Measurements from ENCODE around the gene SLTM. TPM values are rescaled to one million over a fixed set of nuclear protein-coding genes. Genes with fewer than 3 reads are reported as not detected.
"Not testable (repeated sequence)": the region's sequence is repeated elsewhere in the genome, so short reads cannot be mapped to it uniquely, and the experiment has no call there.

The SLTM gene
- total and polyA plus RNA-seq, 5 donors from 2014 or later, result 43.6 to 232 (median 54.6) TPM

DNA sequence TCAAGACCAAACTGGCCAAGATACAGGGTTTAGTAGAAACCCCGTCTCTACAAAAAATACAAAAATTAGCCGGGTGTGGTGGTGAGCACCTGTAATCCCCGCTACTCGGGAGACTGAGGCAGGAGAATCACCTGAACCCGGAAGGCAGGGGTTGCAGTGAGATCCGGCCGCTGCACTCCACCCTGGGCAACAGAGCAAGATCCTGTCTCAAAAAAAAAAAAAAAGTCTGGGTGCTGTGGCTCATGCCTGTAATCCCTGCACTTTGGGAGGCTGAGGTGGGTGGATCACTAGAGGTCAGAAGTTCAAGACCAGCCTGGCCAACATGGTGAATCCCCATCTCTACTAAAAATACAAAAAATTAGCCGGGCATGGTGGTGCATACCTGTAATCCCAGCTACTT, 1.5 kb upstream of the SLTM start:
- H3K27me3 Mint-ChIP-seq, result not testable (repeated sequence)
- H3K27ac ChIP-seq (ENCODE audit: insufficient read depth, low read length, poor library complexity, severe bottlenecking), result peak overlapping the region; percentile 97

DNA sequence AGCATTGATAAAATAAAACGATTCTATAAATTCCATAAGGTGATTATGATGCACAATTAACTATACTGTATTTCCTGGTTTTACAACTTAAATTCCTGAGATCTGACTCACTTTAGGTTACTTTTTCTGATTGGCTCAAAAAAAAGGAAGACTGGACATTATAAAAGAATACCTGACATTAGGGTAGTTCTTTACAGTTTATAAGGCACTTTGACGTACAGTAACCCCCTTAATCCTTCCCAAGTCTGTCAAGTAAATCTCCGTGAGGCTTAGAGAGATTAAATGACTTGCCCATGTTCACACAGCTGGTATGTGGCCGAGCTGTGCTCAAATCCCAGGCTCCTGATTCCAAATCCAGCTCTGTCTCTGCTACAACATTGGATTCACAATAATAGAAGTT, 1.0 kb upstream of the SLTM start:
- Histone ChIP-seq H3K27ac (ENCODE audit: insufficient read depth, low read length, poor library complexity, severe bottlenecking) (peak overlapping the region; percentile 97), H3K9me3 (ENCODE audit: control insufficient read depth in 2 of 2, low read length in 2 of 2) (no peaks in the 10 kb centered on the region), H3K4me3 (ENCODE audit: low read depth, low read length) (peak overlapping the region; percentile 97), H3K27me3 (ENCODE audit: control insufficient read depth, insufficient read depth, low read length) (no peaks in the 10 kb centered on the region), H3K4me1 (ENCODE audit: control insufficient read depth, insufficient read depth, low read length, poor library complexity, severe bottlenecking) (peaks cover 32% of the 10 kb centered on the region), H3K36me3 (ENCODE audit: control insufficient read depth, insufficient read depth, low read length) (peaks cover 3% of the 10 kb centered on the region)
- H3K27me3 Mint-ChIP-seq, result no peaks in the 10 kb centered on the region
- H3K27ac Mint-ChIP-seq, result peak overlapping the region; percentile 98 to 100 (median 99)
- H3K9me3 Mint-ChIP-seq, result no peaks in the 10 kb centered on the region
- peaks cover 12 to 36% (median 18%) of the 10 kb centered on the region in 4 donors for H3K4me1 Mint-ChIP-seq
- DNase-seq, result no peak
- no peaks in the 10 kb centered on the region for H3K36me3 Mint-ChIP-seq
- no peak for ATAC-seq (ENCODE audit: low read depth in 2 of 2)
- H3K4me3 Mint-ChIP-seq, result peak overlapping the region; percentile 82 to 95 (median 94)

More for the DNA sequence above, 1.5 kb upstream of the SLTM start:
- not testable (repeated sequence) for ATAC-seq (ENCODE audit: low read depth in 2 of 2); H3K9me3 ChIP-seq (ENCODE audit: control insufficient read depth in 2 of 2, low read length in 2 of 2); H3K36me3 ChIP-seq (ENCODE audit: control insufficient read depth, insufficient read depth, low read length); H3K9me3 Mint-ChIP-seq; DNase-seq; H3K36me3 Mint-ChIP-seq; H3K27me3 ChIP-seq (ENCODE audit: control insufficient read depth, insufficient read depth, low read length); H3K4me3 ChIP-seq (ENCODE audit: low read depth, low read length)
- peaks cover 31% of the 10 kb centered on the region for H3K4me1 ChIP-seq (ENCODE audit: control insufficient read depth, insufficient read depth, low read length, poor library complexity, severe bottlenecking)
- peaks cover 12 to 35% (median 18%) of the 10 kb centered on the region in 4 donors for H3K4me1 Mint-ChIP-seq
- peak overlapping the region; percentile 54 to 95 (median 94) for H3K4me3 Mint-ChIP-seq
- peak overlapping the region; percentile 82 to 99 (median 98) for H3K27ac Mint-ChIP-seq

DNA sequence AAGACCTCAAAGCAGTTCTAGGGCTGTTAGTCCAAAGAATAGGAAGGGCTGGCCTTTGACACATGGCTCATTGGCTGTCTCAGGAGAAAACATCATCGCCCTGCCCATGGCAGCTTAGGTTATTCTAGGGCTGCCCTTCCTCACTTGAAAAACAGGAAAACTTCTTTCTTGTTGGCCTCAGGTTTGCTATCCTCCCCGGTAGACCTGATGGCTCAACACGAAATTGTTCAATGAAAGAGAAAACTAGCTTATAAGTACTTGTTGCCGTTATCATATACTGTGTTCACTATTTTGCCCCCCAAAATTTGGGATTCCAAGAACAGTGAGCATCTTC, 602 bp upstream of the SLTM start:
- H3K36me3 Mint-ChIP-seq, result no peaks in the 10 kb centered on the region
- peaks cover 32% of the 10 kb centered on the region for H3K4me1 ChIP-seq (ENCODE audit: control insufficient read depth, insufficient read depth, low read length, poor library complexity, severe bottlenecking)
- no peaks in the 10 kb centered on the region for H3K27me3 Mint-ChIP-seq
- peaks cover 8% of the 10 kb centered on the region for H3K36me3 ChIP-seq (ENCODE audit: control insufficient read depth, insufficient read depth, low read length)
- H3K27ac ChIP-seq (ENCODE audit: insufficient read depth, low read length, poor library complexity, severe bottlenecking), result peak overlapping the region; percentile 97
- ATAC-seq (ENCODE audit: low read depth in 2 of 2), result no peak
- DNase-seq, result no peak
- no peaks in the 10 kb centered on the region for H3K9me3 ChIP-seq (ENCODE audit: control insufficient read depth in 2 of 2, low read length in 2 of 2)
- H3K4me1 Mint-ChIP-seq, result peaks cover 12 to 36% (median 18%) of the 10 kb centered on the region in 4 donors
- H3K4me3 Mint-ChIP-seq, result peak overlapping the region; percentile 82 to 95 (median 94)
- H3K9me3 Mint-ChIP-seq, result no peaks in the 10 kb centered on the region
- H3K4me3 ChIP-seq (ENCODE audit: low read depth, low read length), result peak overlapping the region; percentile 97
- H3K27me3 ChIP-seq (ENCODE audit: control insufficient read depth, insufficient read depth, low read length), result no peaks in the 10 kb centered on the region
- peak overlapping the region; percentile 98 to 100 (median 99) for H3K27ac Mint-ChIP-seq

DNA sequence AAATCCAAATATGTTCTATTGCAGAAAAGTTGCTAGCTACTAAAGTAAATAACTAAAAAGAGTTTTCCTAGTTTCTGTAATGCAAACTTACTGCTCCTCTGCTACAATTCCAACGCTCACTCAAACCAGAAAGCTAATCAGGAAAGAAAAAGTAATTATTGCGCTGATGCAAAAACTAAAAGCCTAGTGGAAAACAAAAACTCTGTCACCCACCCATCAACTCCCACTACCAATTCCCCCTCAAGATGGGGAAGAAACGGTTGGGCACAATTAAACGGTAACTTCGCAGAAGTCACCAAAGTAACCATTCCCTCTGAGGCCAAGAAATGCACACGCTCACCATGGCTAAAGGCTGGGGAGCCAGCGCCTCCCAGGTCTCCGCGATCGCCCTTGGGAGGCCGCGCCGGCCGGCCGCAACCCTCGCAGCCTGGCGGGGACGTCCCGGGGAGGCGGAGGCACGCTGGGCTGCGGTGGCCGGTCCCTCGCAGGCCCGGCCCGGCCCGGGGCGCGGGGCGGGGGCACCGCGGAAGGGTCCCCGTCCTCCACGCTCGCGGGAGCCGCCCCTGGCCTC, 684 bp downstream of the SLTM start:
- Mint-ChIP-seq H3K27me3 (no peaks in the 10 kb centered on the region), H3K36me3 (peaks cover 5% of the 10 kb centered on the region)
- H3K4me3 ChIP-seq (ENCODE audit: low read depth, low read length), result peak overlapping the region; percentile 99

DNA sequence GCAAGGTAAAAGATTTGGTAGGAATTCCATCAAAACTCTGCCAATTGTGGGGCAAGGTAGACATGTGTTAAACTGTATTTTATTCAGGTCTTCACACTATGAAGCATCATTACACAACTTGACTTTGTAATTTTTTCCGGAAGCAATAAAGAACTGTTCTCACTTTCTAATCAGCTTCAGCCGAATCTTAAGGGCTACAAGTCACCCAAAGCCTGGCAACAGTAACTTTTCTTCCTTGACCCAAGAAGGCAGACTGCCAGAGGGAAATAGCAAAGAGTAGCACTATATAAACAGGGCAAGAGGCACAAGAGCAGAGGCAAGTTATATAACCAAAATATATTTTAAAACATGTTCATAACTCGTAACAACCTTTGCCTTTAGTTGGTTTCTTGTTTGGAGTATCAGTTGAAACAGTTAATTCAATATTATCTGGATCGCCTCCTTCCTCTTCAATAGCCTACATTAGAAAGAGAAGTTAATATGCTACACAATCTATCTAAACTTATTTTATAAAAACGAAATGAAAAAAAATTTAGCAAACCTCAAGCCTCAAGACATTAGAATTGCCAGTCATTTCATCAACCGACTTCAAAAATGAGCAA, 1.4 kb downstream of the SLTM start:
- H3K9me3 Mint-ChIP-seq, result no peaks in the 10 kb centered on the region
- no peaks in the 10 kb centered on the region for H3K9me3 ChIP-seq (ENCODE audit: control insufficient read depth in 2 of 2, low read length in 2 of 2)
- peak overlapping the region; percentile 99 for H3K4me3 ChIP-seq (ENCODE audit: low read depth, low read length)
- H3K27me3 Mint-ChIP-seq, result no peaks in the 10 kb centered on the region
- H3K27me3 ChIP-seq (ENCODE audit: control insufficient read depth, insufficient read depth, low read length), result no peaks in the 10 kb centered on the region
- H3K36me3 ChIP-seq (ENCODE audit: control insufficient read depth, insufficient read depth, low read length), result peaks cover 28% of the 10 kb centered on the region
- peaks cover 5% of the 10 kb centered on the region for H3K36me3 Mint-ChIP-seq
- H3K4me1 ChIP-seq (ENCODE audit: control insufficient read depth, insufficient read depth, low read length, poor library complexity, severe bottlenecking), result peaks cover 40% of the 10 kb centered on the region
- H3K4me3 Mint-ChIP-seq, result peak overlapping the region; percentile 92 to 97 (median 94)
- peak overlapping the region; percentile 97 for H3K27ac ChIP-seq (ENCODE audit: insufficient read depth, low read length, poor library complexity, severe bottlenecking)
- H3K27ac Mint-ChIP-seq, result peak overlapping the region; percentile 94 to 98 (median 96)
- ATAC-seq (ENCODE audit: low read depth in 2 of 2) (no peak), DNase-seq (peak in 2 of 3 donors; percentile 3 to 56)
- peaks cover 12 to 43% (median 22%) of the 10 kb centered on the region in 4 donors for H3K4me1 Mint-ChIP-seq

More for the DNA sequence above, 684 bp downstream of the SLTM start:
- H3K4me1 ChIP-seq (ENCODE audit: control insufficient read depth, insufficient read depth, low read length, poor library complexity, severe bottlenecking), result peaks cover 38% of the 10 kb centered on the region
- no peaks in the 10 kb centered on the region for H3K9me3 Mint-ChIP-seq
- H3K27ac Mint-ChIP-seq, result peak overlapping the region; percentile 94 to 98 (median 96)
- H3K27me3 ChIP-seq (ENCODE audit: control insufficient read depth, insufficient read depth, low read length), result no peaks in the 10 kb centered on the region
- H3K9me3 ChIP-seq (ENCODE audit: control insufficient read depth in 2 of 2, low read length in 2 of 2), result no peaks in the 10 kb centered on the region
- peaks cover 21% of the 10 kb centered on the region for H3K36me3 ChIP-seq (ENCODE audit: control insufficient read depth, insufficient read depth, low read length)
- peak overlapping the region; percentile 92 to 97 (median 94) for H3K4me3 Mint-ChIP-seq
- H3K27ac ChIP-seq (ENCODE audit: insufficient read depth, low read length, poor library complexity, severe bottlenecking), result peak overlapping the region; percentile 97
- no peak for DNase-seq
- H3K4me1 Mint-ChIP-seq, result peaks cover 12 to 41% (median 21%) of the 10 kb centered on the region in 4 donors
- no peak for ATAC-seq (ENCODE audit: low read depth in 2 of 2)

DNA sequence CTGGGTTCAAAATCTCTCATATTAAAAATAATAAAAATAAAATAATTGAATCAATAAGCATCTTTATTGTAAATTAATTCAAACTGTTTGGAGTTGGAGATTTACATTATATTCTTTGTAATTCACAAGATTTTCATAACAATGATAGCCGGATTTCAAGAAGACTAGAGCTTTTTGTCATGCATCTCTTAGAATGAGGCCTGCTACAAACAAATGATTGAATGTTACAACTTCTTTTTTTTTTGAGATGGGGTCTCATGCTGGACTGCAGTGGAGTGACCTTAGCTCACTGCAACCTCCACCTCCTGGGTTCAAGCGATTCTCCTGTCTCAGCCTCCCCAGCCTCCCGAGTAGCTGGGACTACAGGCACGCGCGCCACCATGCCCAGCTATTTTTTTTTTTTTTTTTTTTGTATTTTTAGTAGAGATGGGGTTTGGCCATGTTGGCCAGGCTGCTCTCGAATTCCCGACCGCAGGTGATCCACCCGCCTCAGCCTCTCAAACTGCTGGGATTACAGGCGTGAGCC, 3.5 kb downstream of the SLTM start:
- H3K9me3 Mint-ChIP-seq, result no peaks in the 10 kb centered on the region
- DNase-seq, result no peak
- no peak for ATAC-seq (ENCODE audit: low read depth in 2 of 2)
- peaks cover 10% of the 10 kb centered on the region for H3K36me3 Mint-ChIP-seq
- no peaks in the 10 kb centered on the region for H3K27me3 Mint-ChIP-seq
- Histone ChIP-seq H3K36me3 (ENCODE audit: control insufficient read depth, insufficient read depth, low read length) (peaks cover 42% of the 10 kb centered on the region), H3K27ac (ENCODE audit: insufficient read depth, low read length, poor library complexity, severe bottlenecking) (no peak overlapping the region), H3K4me1 (ENCODE audit: control insufficient read depth, insufficient read depth, low read length, poor library complexity, severe bottlenecking) (peaks cover 51% of the 10 kb centered on the region), H3K27me3 (ENCODE audit: control insufficient read depth, insufficient read depth, low read length) (no peaks in the 10 kb centered on the region), H3K4me3 (ENCODE audit: low read depth, low read length) (no peak overlapping the region), H3K9me3 (ENCODE audit: control insufficient read depth in 2 of 2, low read length in 2 of 2) (no peaks in the 10 kb centered on the region)
- H3K4me3 Mint-ChIP-seq, result peak overlapping the region in 2 of 4 donors; percentile 15 to 44
- H3K4me1 Mint-ChIP-seq, result peaks cover 16 to 62% (median 34%) of the 10 kb centered on the region in 4 donors
- no peak overlapping the region for H3K27ac Mint-ChIP-seq

DNA sequence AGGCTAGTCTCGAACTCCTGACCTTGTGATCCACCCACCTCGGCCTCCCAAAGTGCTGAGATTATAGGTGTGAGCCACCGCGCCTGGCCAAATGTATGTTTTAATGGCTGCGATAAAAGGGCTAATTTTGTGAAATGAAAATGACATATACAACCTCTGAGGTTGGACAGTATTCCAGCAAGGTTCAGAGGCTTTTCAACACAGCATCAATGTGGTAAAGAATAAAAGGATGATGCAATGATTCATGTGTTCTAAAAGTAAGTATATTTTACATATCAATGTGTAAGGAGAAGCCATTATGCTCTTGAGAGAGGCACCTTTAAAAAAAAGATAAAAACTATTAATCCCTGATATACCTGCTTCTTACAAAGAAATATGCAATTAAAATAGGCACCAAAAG, 6.7 kb downstream of the SLTM start:
- H3K27me3 Mint-ChIP-seq, result no peaks in the 10 kb centered on the region
- DNase-seq (no peak), ATAC-seq (ENCODE audit: low read depth in 2 of 2) (no peak)
- peaks cover 10% of the 10 kb centered on the region for H3K36me3 Mint-ChIP-seq
- Histone ChIP-seq H3K36me3 (ENCODE audit: control insufficient read depth, insufficient read depth, low read length) (peaks cover 50% of the 10 kb centered on the region), H3K27ac (ENCODE audit: insufficient read depth, low read length, poor library complexity, severe bottlenecking) (no peak overlapping the region), H3K27me3 (ENCODE audit: control insufficient read depth, insufficient read depth, low read length) (no peaks in the 10 kb centered on the region), H3K4me1 (ENCODE audit: control insufficient read depth, insufficient read depth, low read length, poor library complexity, severe bottlenecking) (peaks cover 51% of the 10 kb centered on the region), H3K9me3 (ENCODE audit: control insufficient read depth in 2 of 2, low read length in 2 of 2) (no peaks in the 10 kb centered on the region), H3K4me3 (ENCODE audit: low read depth, low read length) (no peak overlapping the region)
- H3K4me1 Mint-ChIP-seq, result peaks cover 7 to 64% (median 36%) of the 10 kb centered on the region in 4 donors
- no peak overlapping the region for H3K27ac Mint-ChIP-seq
- H3K9me3 Mint-ChIP-seq, result no peaks in the 10 kb centered on the region
- H3K4me3 Mint-ChIP-seq, result no peak overlapping the region

Measured in CD4-positive, CD25-positive, alpha-beta regulatory T cell (primary cell).